ENCODE results near the gene MCU. TPM values are rescaled to one million over a fixed set of nuclear protein-coding genes. Genes with fewer than 3 reads are reported as not detected.
"Not testable (repeated sequence)": the region's sequence is repeated elsewhere in the genome, so short reads cannot be mapped to it uniquely, and the experiment has no call there.

Gene MCU
- total and polyA plus RNA-seq, 8 donors: 15.2 to 90.1 (median 31.0) TPM

DNA sequence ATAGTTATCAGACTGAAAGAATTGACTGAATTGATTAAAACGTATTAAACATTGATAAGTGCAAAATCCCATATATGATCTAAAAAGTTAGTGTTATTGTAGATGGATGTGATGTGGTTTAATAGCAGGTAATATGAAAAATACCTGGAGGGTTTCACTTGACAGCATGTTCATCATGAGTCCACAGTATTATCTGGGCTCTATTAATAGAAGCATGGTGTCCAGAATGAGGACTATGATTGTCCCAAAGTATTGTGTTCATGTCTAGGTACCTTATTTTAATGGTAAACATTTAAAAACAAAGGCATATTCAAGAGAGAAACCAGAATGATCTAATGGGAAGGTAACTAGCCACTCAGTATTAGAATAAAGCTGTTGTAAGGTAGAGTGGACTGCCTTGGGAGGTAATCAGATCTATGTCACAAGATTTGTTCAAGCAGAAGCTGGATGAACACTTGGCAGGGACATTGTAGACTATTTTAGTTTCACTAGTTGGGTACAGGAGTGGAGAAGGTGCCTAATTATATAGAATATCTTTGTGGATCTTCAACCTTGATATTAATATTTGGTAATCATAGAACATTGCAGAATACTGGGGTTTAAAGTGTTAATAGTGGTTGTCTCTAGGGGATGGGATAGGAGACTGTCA is 43.5 kb downstream of the MCU start:
- no peak for DNase-seq
- intact Hi-C loops (cut with DNase I; ENCODE audit: low total_unique reads): no loop called here
- Histone ChIP-seq H3K4me1 (peaks cover 35 to 86% (median 57%) of the 10 kb centered on the region in 4 donors), H3K27ac (peak overlapping the region in 3 of 5 donors; percentile 46 to 71 (median 67)), H3K4me3 (no peak overlapping the region), H3K9me3 (no peaks in the 10 kb centered on the region), H3K36me3 (no peaks in the 10 kb centered on the region), H3K27me3 (no peaks in the 10 kb centered on the region)
- WGBS, 5 donors: 27 to 72% (median 51%) methylated on average over 1 of the region's 1 CpG
- TF ChIP-seq EP300 (IDR thresholded peaks at IDR 0.05): no peak
- no peak for TF ChIP-seq POLR2A (IDR thresholded peaks at IDR 0.05)
- no peak for TF ChIP-seq CTCF (IDR thresholded peaks at IDR 0.05)
- TF ChIP-seq POLR2AphosphoS5 (IDR thresholded peaks at IDR 0.05): no peak

DNA sequence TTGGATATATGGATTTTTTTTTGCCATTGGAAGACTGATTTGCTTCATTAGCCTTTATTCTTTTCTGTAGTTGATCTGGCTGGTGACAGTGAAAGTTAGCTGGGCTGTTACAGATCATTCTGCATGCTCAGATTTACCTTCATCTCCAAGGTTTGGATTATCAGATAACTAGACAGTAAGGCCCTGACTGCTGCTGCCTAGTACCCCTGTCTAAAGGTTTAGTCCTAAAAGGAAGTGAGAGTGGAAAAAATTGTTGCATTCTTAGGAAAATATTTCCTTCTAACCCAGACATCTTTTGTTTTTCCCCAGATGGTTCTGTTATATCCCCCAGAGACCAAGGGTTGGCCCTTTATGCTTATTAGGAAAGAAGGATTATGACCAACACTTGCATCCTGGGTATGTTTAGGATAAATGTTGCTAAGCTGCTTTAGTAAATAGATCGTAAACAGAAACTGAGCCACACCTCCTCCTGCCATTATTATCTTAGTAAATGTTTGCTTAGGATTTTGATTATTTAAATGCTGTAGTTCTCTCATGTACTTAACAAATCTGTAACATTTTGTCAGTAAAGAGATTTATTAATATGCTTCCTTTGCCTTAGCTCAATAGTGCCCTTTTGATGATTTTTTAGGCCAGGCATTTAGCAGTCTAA is 44.4 kb downstream of the MCU start:
- Histone ChIP-seq H3K27ac (peak overlapping the region; percentile 21 to 71 (median 46)), H3K4me1 (peaks cover 44 to 86% (median 59%) of the 10 kb centered on the region in 4 donors), H3K9me3 (no peaks in the 10 kb centered on the region), H3K27me3 (no peaks in the 10 kb centered on the region), H3K4me3 (peak overlapping the region in 1 of 4 donors; percentile 10), H3K36me3 (no peaks in the 10 kb centered on the region)
- peak in 1 of 2 donors; percentile 86 for DNase-seq
- TF ChIP-seq EP300 (IDR thresholded peaks at IDR 0.05): no peak
- peak in 1 of 3 donors; percentile 57 for TF ChIP-seq POLR2AphosphoS5 (IDR thresholded peaks at IDR 0.05)
- TF ChIP-seq POLR2A (IDR thresholded peaks at IDR 0.05): no peak
- intact Hi-C loops (cut with DNase I; ENCODE audit: low total_unique reads): no loop called here
- 15 to 33% (median 17%) methylated on average over 1 of the region's 1 CpG for WGBS, 5 donors

DNA sequence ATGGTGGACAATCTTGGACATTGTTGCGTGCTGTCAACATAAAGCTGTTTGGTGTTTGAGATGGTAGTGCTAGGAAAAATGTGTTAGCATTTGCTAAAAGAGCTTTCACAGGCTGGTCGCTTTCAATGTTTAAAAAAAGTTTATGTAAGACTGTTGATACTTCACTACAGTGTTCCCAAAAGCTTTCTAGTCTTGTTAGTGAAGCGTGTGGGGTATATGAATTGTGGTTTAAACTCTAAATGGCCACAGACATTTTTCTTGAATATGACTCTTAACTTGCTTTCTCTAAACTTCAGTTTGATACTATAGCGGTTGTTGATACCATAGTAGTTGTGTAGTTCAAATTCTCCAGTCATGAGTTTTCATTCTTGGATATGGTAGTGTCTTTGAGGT is 44.9 kb downstream of the MCU start:
- Histone ChIP-seq H3K4me1 (peaks cover 44 to 85% (median 60%) of the 10 kb centered on the region in 4 donors), H3K27me3 (no peaks in the 10 kb centered on the region), H3K27ac (peak overlapping the region; percentile 21 to 71 (median 46)), H3K4me3 (no peak overlapping the region), H3K36me3 (no peaks in the 10 kb centered on the region), H3K9me3 (no peaks in the 10 kb centered on the region)
- WGBS, 5 donors: 28 to 51% (median 33%) methylated on average over 4 of the region's 4 CpGs
- intact Hi-C loops (cut with DNase I; ENCODE audit: low total_unique reads): no loop called here
- DNase-seq: no peak
- no peak for TF ChIP-seq CTCF (IDR thresholded peaks at IDR 0.05)
- no peak for TF ChIP-seq POLR2AphosphoS5 (IDR thresholded peaks at IDR 0.05)
- no peak for TF ChIP-seq POLR2A (IDR thresholded peaks at IDR 0.05)
- TF ChIP-seq EP300 (IDR thresholded peaks at IDR 0.05): no peak

GRCh38 chr10:72737357-72737756 is 45.4 kb downstream of the MCU start:
- H3K9me3 ChIP-seq; intact Hi-C loops (cut with DNase I; ENCODE audit: low total_unique reads); DNase-seq; H3K27me3 ChIP-seq; H3K36me3 ChIP-seq; H3K4me3 ChIP-seq: not testable (repeated sequence)
- peak overlapping the region; percentile 21 to 71 (median 46) for H3K27ac ChIP-seq
- WGBS, 5 donors: 83 to 92% (median 90%) methylated on average over 6 of the region's 6 CpGs
- H3K4me1 ChIP-seq: peaks cover 44 to 80% (median 57%) of the 10 kb centered on the region in 4 donors

- peak in 1 of 2 donors; percentile 82 for DNase-seq
- Histone ChIP-seq H3K36me3 (peaks cover 0 to 3% (median 0%) of the 10 kb centered on the region in 4 donors), H3K27me3 (no peaks in the 10 kb centered on the region), H3K27ac (peak overlapping the region in 4 of 5 donors; percentile 8 to 71 (median 56)), H3K4me1 (peaks cover 44 to 74% (median 52%) of the 10 kb centered on the region in 4 donors), H3K4me3 (no peak overlapping the region), H3K9me3 (no peaks in the 10 kb centered on the region)
- intact Hi-C loops (cut with DNase I; ENCODE audit: low total_unique reads): no loop called here
- WGBS, 5 donors: 8 to 16% (median 10%) methylated on average over 2 of the region's 2 CpGs
- TF ChIP-seq POLR2AphosphoS5 (IDR thresholded peaks at IDR 0.05): peak in 1 of 3 donors; percentile 45
- no peak for TF ChIP-seq CTCF (IDR thresholded peaks at IDR 0.05)
Observed at GRCh38 chr10:72738486-72738885, 46.5 kb downstream of the MCU start.

All from stomach (tissue), 9 donors.